HG02970 (cell line): ENCODE results near the gene CRTC1.
"Not testable (repeated sequence)": the region's sequence is repeated elsewhere in the genome, so short reads cannot be mapped to it uniquely, and the experiment has no call there.

Source experiments
- ATAC-seq: cut with Tn5 transposase; IDR thresholded peaks from one replicate; pipeline ENCODE4 v1.9.1; 2021; ENCODE audit warnings: mild to moderate bottlenecking, moderate library complexity, moderate number of reproducible peaks; ENCODE audit not compliant: unreplicated experiment, low FRiP score

Gene CRTC1

DNA sequence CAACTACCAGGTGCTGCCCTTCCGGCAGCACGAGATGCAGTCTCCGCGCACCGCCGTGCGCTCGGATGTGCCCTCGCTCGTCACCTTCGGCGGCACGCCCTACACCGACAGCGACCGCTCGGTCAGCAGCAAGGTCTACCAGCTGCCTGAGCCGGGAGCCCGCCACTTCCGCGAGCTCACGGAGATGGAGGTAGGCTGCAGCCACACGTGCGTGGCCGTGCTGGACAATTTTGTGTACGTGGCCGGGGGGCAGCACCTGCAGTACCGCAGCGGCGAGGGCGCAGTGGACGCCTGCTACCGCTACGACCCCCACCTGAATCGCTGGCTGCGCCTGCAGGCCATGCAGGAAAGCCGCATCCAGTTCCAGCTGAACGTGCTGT lies 15.2 kb upstream of the CRTC1 start:
- ATAC-seq: no peak

DNA sequence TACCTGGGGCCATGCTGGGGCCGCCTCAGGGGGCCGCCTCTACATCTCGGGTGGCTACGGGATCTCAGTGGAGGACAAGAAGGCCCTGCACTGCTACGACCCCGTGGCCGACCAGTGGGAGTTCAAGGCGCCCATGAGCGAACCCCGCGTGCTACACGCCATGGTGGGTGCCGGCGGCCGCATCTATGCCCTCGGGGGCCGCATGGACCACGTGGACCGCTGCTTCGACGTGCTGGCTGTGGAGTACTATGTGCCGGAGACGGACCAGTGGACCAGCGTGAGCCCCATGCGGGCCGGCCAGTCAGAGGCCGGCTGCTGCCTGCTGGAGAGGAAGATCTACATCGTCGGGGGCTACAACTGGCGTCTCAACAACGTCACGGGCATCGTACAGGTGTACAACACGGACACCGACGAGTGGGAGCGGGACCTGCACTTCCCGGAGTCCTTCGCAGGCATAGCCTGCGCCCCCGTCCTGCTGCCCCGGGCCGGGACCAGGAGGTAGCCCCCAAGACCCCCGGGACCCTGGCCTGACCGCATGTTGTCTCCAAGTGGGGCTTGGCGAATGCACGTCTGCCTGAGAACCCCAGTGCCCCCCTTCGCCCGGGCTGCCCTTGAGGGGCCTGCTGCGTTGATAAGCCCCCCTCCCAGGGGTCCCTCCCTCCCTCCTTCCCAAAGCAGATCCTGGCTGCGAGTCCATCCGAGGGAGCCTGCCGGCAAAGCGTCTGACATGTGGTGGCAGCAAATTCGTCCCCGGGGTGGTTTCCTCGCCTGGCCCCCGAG lies 14.5 kb upstream of the CRTC1 start:
- ATAC-seq: no peak

DNA sequence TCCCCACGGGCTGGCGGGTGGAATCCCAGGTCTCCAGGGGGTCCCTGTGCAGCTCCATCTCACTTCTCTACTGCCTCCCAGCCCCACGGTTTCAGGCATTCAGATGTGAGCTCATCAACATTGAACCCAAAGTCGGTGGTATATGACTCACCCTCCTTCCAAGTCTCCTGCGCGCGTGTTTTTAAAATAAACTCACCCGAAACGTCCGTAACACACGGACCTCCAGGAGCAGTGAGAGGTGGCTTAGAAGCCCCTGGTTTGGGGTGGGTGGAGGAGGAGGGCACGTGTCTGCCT lies 14.0 kb upstream of the CRTC1 start:
- no peak for ATAC-seq

DNA sequence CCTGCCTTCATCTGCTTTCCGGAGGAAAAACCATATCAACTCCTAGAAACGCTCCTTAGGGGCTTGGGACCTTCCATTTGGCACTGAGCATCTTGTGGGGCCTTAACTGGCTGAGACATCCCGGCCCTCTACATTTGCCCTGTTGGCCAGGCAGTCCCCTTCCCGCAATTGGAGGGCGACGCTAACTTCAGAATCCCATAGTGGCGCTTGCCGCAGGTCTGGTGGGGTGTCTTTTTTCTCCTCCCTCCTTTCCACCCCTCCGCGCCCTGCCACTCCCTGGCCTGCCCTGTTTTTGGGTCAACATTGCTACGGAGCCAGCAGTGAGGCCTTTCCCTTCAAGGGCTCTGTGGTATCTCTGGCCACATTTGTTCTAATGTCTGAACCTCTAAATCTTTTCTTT lies 13.6 kb upstream of the CRTC1 start:
- ATAC-seq: no peak

DNA sequence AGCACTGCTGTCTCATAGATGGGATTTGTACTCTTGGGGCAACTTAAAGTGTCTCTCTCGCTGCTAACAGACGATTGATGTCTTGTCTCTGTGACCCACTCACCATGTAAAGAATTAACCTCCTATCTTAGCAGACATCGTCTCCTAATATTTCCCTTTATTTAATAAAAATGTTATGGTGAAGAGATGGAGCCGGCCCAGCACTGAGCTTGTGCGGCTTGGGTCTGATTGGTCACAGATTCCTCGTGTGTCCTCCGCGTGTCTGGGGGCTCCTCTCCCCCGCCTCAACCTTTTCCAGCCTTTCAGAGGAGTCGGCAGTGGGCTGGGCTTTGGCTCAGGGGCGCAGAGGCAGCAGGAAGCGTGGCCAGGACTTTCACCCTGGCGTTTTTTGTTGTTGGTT lies 13.2 kb upstream of the CRTC1 start:
- ATAC-seq: no peak

DNA sequence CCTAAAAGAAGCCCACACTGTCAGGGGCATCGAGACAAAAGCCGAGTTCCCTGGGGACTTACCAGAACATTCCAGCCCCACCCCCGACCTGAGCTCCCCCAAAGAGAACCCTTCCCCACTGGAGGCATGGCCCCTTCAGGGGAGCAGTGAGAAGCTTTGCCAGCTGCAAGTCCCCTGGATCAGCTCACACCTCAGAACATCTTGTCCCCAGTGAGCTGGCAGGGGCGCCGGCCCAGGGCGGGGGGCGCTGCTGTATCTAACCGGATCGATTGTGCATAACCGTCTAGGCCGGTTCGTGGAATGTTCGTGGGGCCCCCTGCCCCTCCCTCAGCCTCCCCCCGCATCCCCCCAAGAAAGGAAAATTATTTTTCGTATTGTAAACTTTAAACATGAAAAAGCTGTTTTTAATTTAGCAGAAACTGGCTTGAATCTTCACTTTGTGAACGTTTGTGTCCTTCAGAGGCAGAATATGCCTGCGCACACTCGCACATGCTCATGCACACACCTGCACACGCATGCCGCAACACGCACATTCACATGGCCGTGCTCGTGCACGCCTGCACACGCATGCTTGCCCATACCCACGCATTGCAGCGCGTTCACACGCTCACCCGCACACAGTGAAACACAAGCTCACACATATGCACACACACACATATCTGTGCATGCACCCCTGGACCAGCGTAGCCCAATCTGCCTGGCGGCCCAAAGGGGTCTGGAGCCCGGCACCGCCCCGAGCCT lies 12.0 kb upstream of the CRTC1 start:
- ATAC-seq: no peak

DNA sequence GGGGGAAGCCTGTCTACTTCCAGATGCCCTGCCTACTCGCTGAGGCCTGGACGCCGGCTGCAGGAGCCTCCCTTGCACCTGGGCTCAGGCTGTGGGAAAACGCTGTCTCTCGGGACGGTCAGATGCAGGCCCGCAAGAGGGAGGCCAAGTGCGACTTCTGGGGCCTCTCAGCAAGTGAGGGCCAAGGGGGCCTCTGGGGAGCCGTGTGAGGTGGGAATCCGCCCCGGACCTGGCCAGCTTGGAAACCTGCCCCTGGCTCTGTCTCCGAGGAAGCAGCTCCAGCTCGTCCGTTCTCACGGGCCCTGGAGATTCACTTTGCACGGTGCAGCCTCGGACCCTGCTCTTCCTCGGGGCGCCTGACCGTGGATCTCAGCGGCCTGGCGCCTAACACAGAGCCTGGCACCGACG lies 11.4 kb upstream of the CRTC1 start:
- no peak for ATAC-seq

DNA sequence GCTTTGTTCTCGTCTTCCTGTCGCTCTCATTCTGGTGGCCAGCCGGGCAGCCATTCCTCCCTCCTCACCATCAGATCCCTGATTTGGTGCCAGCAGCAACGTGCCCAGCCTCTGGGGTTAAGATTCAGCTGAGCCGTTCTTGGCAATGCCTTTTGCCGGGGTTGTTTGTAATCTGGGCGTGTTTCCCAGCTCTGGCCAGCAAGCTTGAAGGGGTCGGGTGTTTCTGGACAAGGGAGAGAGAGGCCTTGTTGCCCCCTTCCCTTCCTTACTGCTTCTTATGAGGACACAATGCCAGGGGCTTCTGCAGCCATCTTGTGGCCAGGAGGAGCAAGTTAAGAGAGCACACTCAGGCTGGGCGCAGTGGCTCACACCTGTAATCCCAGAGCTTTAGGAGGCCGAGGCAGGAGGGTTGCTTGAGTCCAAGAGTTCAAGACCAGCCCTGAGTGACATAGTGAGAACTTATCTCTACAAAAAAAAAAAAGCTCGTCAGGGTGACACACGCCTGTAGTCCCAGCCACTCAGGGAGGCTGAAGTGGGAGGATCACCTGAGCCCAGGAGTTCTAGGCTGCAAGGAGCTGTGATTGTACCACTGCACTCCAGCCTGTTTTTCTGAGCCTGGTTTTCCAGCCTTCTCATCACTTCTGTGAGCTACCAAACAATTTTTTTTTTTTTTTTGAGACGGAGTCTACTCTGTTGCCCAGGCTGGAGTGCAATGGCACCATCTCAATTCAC lies 10.7 kb upstream of the CRTC1 start:
- ATAC-seq: no peak

DNA sequence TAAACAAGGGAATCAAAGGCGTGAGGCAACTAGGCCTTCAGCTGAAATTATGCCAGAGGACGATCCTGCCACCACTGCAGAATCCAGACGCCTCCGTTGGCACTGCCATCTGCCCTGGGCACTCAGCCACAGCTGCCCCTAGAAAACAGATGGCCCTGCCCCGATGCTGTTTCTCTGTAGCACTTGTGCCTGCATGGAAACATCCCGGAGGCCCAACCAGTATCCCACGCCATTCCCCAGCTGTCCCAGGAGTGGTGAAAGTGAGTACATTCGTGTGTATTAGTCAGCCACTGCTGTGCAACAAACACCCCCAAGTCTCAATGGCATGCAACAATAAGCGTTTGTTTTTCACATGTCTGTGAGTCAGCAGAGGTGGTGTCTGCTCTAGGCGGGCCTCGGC lies 8.9 kb upstream of the CRTC1 start:
- ATAC-seq: no peak

DNA sequence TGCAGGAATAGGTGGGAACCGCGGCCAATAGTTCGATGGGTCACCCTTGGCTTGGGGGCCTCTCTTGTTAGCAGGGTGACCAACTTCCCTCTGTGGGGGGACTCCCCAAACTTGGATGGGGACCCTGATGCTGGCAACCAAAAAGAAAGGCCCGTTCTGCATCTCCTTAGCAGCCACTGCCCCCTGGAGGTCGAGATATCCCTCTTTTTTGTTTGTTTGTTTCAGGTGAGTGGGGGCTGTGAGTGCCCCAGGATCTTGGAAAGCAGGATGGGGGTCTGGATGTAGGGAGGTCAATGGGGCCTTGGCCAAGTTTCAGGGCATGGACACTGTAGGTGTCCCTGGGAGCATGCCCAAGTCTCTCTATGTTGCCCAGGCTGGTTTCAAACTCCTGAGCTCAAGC lies 7.7 kb upstream of the CRTC1 start:
- ATAC-seq: no peak

DNA sequence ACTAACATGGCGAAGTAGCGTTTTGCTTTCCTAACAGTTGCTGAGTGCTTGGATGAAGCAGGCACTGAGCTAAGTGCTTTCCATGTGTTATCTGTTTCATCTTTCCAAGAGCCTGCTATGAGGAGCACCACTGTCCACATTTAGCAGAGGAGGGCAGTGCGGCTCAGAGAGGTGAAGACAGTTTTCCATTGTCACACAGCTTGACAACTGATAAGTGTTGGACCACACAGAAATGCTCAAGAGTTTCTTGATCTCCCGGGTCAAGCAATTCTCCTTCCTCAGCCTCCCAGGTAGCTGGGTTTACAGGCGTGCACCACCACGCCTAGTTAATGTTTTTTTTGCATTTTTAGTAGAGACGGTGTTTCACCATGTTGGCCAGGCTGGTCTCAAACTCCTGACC lies 6.8 kb upstream of the CRTC1 start:
- ATAC-seq: no peak

DNA sequence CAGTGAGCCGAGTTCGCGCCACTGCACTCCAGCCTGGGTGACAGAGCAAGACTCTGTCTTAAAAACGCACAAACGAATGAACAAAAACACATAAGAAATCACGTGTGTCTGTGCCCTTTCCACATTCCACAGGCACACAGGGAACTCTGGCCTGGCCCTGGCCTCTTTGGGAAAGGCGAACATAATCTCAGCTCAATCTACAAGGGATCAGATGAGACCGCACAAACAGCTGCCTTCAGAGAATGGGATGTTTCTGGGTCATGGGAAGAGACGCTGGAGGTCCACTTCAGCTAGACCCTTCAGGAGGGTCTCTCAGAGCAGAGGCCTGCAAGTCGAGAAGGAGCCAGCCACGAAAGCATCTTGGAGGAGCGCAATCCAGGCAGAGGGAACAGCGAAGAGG lies 6.3 kb upstream of the CRTC1 start:
- ATAC-seq: no peak

DNA sequence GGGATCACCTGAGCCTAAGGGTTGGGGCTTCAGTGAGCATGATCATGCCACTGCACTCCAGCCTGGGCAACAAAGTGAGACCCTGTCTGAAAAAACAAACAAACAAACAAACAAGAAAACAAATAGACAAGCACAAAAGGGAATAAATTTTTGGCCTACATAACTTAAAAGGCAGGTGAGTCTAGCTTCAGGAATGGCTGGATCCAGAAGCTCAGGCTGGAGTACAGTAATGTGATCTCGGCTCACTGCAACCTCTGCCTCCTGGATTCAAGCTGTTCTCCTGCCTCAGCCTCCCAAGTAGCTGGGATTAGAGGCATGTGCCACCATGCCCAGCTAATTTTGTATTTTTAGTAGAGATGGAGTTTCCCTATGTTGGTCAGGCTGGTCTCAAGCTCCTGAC lies 3.3 kb upstream of the CRTC1 start:
- not testable (repeated sequence) for ATAC-seq

DNA sequence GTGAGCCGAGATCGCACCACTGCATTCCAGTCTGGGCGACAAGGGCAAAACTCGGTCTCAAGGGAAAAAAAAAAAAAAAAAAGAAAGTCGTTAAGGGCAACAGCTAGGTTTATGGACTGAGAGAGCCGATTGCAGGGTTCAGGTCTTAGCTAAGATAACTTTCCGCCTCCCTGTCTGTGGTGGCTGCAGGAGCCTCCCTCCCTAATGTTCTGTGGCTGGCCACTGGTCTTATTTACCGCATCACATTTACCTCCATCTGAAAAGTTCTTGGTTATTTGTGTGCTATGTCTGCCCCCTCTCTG lies 722 bp upstream of the CRTC1 start:
- no peak for ATAC-seq

DNA sequence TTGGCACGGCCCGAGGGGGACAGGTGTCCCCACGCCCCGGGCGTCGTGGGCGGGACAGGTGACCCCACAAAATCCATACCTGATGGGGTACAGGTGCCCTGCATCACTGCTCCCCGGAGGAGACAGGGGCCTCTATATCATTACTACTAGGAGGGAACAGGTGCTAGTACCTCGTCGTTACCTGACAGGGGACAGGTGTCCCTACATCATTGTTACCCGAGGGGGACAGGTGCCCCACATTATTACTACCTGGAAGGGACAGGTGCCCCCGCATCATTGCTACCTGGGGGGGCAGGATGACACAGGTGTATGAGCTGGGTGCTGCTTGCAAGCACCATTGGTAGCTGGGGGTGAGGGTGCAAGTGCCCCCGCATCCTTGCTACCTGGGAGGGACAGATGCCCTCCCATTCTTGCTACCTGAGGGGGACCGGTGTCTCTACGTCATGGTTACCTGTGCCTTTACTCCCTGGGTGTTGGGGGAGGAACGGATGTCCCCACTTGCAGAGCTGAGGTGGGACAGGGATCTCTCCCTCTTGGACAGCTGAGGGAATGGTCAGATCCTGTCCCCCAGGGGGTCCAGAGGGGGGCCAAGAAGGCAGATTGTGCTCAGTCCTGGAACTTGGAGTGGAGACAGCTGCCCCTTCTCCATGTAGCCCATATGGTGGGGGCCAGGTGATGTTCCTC lies 620 bp downstream of the CRTC1 start:
- no peak for ATAC-seq

DNA sequence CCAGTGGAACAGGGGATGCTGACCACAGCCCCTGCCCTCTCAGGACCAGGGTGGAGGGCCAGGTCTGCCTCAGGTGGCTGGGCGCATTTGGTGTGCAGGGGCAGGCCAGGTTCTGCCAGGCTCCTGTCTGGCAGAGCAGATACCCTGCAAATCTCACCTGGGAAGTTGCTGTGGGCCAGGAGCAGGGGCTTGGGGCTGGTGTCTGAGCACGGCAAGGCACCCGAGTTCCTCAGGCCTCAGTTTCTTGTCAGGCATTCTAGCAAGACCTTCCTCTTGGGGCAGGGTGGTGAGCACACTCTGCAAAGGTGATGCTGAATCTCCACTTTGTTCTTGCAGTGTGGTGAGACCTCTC lies 1.1 kb downstream of the CRTC1 start:
- no peak for ATAC-seq

DNA sequence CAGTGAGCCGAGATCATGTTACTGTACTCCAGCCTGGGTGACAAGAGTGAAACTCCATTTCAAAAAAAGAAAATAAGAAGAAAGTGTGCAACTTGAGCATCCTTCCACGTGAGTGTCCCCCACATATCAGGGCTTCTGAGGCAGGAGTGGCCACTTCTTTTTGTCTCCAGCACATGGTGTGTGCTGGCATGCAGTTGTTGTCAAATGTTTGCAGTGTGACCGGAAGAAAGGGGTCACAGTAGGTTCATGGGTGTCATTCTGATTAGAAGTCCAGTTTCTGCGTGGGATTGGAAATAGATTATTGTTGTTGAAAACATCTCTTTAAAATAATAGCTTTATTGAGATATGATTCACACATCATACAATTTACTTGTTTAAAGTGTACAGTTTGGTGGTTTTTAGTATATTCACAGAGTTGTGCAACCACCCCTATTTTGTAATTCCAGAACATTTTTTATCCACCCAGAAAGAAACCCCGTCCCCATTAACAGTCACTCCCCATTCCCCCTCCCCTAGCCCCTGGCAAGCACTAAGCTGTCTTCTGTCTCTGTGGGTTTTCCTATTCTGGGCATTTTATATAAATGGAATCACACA lies 2.2 kb downstream of the CRTC1 start:
- no peak for ATAC-seq

DNA sequence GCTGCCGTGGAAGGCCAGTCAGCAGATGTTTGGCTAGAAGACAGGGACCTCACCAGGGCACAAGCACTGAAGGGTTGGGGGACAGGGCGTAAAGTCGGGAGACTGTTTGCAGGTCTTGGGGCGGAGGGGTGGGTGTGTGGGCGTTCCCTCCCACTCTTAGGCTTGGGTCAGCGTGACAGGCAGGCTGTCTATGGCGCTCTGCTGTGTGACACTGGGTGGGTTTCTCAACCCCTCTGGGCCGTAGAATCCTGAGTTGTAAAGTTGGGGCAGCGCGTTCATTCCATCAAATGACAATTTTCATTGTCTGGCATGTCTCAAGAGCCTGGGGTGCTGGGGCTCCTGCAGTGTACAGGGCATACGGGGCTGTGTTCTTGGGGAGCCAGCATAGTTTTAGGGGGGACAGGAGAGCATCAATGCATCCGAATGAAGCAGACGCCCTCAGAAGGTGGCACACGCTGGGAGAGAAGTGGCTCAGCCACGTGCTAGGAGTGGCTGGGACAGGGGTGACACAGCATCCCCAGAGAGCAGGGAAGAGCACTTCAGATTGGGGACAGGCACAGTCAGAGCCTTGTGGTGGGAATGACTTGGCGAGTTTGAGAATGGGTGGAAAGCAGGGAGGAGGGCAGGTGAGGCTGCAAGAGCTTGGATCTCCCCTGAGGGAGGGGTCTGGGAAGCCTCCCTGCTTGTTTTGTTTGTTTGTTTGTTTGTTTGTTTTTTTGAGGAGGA lies 4.4 kb downstream of the CRTC1 start:
- no peak for ATAC-seq

DNA sequence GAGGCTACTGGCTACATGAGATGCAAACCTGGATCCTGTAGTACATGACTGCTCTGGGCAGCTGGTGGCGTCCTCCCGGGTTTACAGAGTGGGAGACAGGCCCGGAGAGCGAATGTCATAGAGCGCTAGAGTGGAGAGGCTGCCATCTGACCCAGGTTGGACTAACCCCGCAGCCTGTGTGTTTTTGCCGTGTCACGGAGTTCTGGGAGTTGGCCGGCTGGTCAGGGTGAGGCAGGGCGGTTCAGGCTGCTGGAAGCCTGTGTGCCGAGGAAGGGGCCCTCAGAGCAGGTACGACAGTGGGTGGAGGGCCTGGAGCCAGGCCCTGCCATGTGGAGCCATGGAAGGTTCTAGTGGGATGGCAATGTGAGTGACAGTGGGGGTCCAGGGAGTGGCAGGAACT lies 12.5 kb downstream of the CRTC1 start:
- ATAC-seq: no peak

DNA sequence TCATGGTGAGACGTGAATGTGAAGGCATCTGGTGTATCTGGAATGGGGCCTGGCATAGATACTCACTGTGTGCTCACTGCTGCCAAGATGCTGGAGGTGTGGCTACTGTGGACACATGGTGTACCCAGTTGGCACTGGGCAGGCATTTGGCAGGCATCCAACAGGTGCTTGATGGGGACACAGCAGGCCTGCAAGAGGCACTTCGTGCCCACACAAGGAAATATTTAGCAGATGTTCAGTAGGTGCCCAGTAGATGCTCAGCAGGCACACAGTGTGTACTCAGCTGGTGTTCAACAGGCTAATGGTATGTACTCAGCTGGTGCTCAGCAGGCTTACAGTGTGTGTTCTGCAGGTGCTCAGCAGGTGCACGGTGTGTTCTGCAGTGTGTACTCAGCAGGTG lies 14.2 kb downstream of the CRTC1 start:
- ATAC-seq: no peak
